Neural cell (in vitro differentiated cells): ENCODE results near the gene CYBB. TPM values are rescaled to one million over a fixed set of nuclear protein-coding genes. Genes with fewer than 3 reads are reported as not detected.

ENCODE experiments used
- H2AFZ ChIP-seq: fragments of 200-600, 300-800 bp; sonication (generic), shearing (Covaris generic); 2 replicates; pipeline ENCODE4 v1.6.0; 2014; ENCODE audit warnings: low read depth, mild to moderate bottlenecking, antibody characterized with exemption, low read length, moderate library complexity
- H3F3A ChIP-seq: fragments of 200-600 bp; shearing (Covaris generic); 2 replicates; pipeline ENCODE4 v1.6.1; 2016; ENCODE audit warnings: mild to moderate bottlenecking, moderate library complexity, mixed read lengths, antibody characterized with exemption, low read length; ENCODE audit not compliant: insufficient read depth, poor library complexity, severe bottlenecking
- H3K27ac ChIP-seq: fragments of 200-600, 300-800 bp; sonication (generic), shearing (Covaris generic); 2 replicates; pipeline ENCODE4 v1.5.1; 2014; ENCODE audit warnings: mild to moderate bottlenecking, low read length, moderate library complexity
- H3K27me3 ChIP-seq: fragments of 300-800, 200-600 bp; sonication (generic), shearing (Covaris generic); 2 replicates; pipeline ENCODE4 v1.6.0; 2014; ENCODE audit warnings: mild to moderate bottlenecking, low read depth, low read length, moderate library complexity; ENCODE audit not compliant: insufficient read depth
- H3K36me3 ChIP-seq: fragments of 300-800, 200-600 bp; sonication (generic), shearing (Covaris generic); 2 replicates; pipeline ENCODE4 v1.5.1; 2014; ENCODE audit warnings: mild to moderate bottlenecking, antibody characterized with exemption, low read length, moderate library complexity; ENCODE audit not compliant: insufficient read depth
- H3K4me2 ChIP-seq: fragments of 300-800, 200-600 bp; sonication (generic), shearing (Covaris generic); 2 replicates; pipeline ENCODE4 v1.6.0; 2014; ENCODE audit warnings: mild to moderate bottlenecking, low read length
- H3K4me3 ChIP-seq: fragments of 300-800, 200-600 bp; sonication (generic), shearing (Covaris generic); 2 replicates; pipeline ENCODE4 v1.5.1; 2014; ENCODE audit warnings: mild to moderate bottlenecking, low read length, moderate library complexity
- H3K79me2 ChIP-seq: fragments of 200-600 bp; shearing (Covaris generic); replicated peaks from 2 replicates; pipeline ENCODE4 v1.6.0; 2014; ENCODE audit warnings: mild to moderate bottlenecking, low read length, moderate library complexity; ENCODE audit not compliant: insufficient read depth
- H3K9ac ChIP-seq: fragments of 300-800, 200-600 bp; sonication (generic), shearing (Covaris generic); 2 replicates; pipeline ENCODE4 v1.6.1; 2016; ENCODE audit warnings: mild to moderate bottlenecking, low read length, mixed read lengths
- H3K9me2 ChIP-seq: fragments of 200-600 bp; shearing (Covaris generic); 2 replicates; pipeline ENCODE4 v1.6.1; 2016; ENCODE audit warnings: mild to moderate bottlenecking, low read length, mixed read lengths; ENCODE audit not compliant: insufficient read depth
- H3K9me3 ChIP-seq: fragments of 200-600, 300-800 bp; sonication (generic), shearing (Covaris generic); 2 replicates; pipeline ENCODE4 v1.6.1; 2016; ENCODE audit warnings: mild to moderate bottlenecking, mixed run types, low read length, moderate library complexity, mixed read lengths
- H4K20me1 ChIP-seq: fragments of 200-600 bp; shearing (Covaris generic); 2 replicates; pipeline ENCODE4 v1.6.1; 2016; ENCODE audit warnings: mild to moderate bottlenecking, mixed run types; ENCODE audit not compliant: insufficient read depth
- CTCF ChIP-seq: fragments of 450-650 bp; IDR thresholded peaks from 2 replicates; pipeline ENCODE4 v1.5.1; 2014; ENCODE audit warnings: antibody characterized with exemption, mild to moderate bottlenecking, moderate library complexity; ENCODE audit not compliant: poor library complexity, severe bottlenecking
- EP300 ChIP-seq: fragments of 450-650 bp; conservative IDR thresholded peaks from 2 replicates; pipeline ENCODE4 v1.6.1; 2014; ENCODE audit warnings: antibody characterized with exemption, mild to moderate bottlenecking, moderate library complexity; ENCODE audit not compliant: poor library complexity, severe bottlenecking
- EZH2 ChIP-seq: fragments of 200-600, 300-800 bp; shearing (Covaris generic), sonication (generic); IDR thresholded peaks from 2 replicates; pipeline ENCODE4 v1.6.1; 2014; ENCODE audit warnings: antibody characterized with exemption, low read length, borderline replicate concordance, mild to moderate bottlenecking; ENCODE audit not compliant: insufficient read depth, poor library complexity, severe bottlenecking
- MXI1 ChIP-seq: fragments of 450-650 bp; conservative IDR thresholded peaks from 2 replicates; pipeline ENCODE4 v1.6.1; 2014; ENCODE audit warnings: antibody characterized with exemption, mild to moderate bottlenecking; ENCODE audit not compliant: poor library complexity, severe bottlenecking
- POLR2AphosphoS5 ChIP-seq: IDR thresholded peaks from 2 replicates; pipeline ENCODE4 v1.6.1; 2012
- RAD21 ChIP-seq: fragments of 450-650 bp; conservative IDR thresholded peaks from 2 replicates; pipeline ENCODE4 v1.6.1; 2014; ENCODE audit warnings: antibody characterized with exemption, mild to moderate bottlenecking, moderate library complexity
- SMC3 ChIP-seq: fragments of 450-650 bp; conservative IDR thresholded peaks from 2 replicates; pipeline ENCODE4 v1.6.1; 2014; ENCODE audit warnings: antibody characterized with exemption, mild to moderate bottlenecking, moderate library complexity; ENCODE audit not compliant: poor library complexity
- TAF1 ChIP-seq: IDR thresholded peaks from 2 replicates; pipeline ENCODE4 v1.6.1; 2012; ENCODE audit warnings: low read depth
- polyA plus RNA-seq: library from polyadenylated mRNA; depleted of rRNA; stranded (reverse); fragments of >200 nt; gene quantifications from 2 replicates; pipeline ENCODE4 v1.2.3, GENCODE V29; 2014
- TF ChIP-seq, protein P1 (sequence below): IDR thresholded peaks from 2 replicates; pipeline ENCODE4 v1.6.1; 2012; ENCODE audit warnings: borderline replicate concordance

CYBB gene
- polyA plus RNA-seq, 1 donor from 2014 or later, result 0.83 TPM

GRCh38 chrX:37820646-37821045, 40.8 kb downstream of the CYBB start:
- no peak overlapping the region for H3K9ac ChIP-seq
- H3K4me3 ChIP-seq, result no peak overlapping the region
- H3K27ac ChIP-seq, result no peak overlapping the region
- TF ChIP-seq SMC3 (no peak), MXI1 (no peak), POLR2AphosphoS5 (no peak), EZH2 (no peak), CTCF (no peak), EP300 (no peak), TAF1 (no peak), RAD21 (no peak)
- TF ChIP-seq, protein P1, sequence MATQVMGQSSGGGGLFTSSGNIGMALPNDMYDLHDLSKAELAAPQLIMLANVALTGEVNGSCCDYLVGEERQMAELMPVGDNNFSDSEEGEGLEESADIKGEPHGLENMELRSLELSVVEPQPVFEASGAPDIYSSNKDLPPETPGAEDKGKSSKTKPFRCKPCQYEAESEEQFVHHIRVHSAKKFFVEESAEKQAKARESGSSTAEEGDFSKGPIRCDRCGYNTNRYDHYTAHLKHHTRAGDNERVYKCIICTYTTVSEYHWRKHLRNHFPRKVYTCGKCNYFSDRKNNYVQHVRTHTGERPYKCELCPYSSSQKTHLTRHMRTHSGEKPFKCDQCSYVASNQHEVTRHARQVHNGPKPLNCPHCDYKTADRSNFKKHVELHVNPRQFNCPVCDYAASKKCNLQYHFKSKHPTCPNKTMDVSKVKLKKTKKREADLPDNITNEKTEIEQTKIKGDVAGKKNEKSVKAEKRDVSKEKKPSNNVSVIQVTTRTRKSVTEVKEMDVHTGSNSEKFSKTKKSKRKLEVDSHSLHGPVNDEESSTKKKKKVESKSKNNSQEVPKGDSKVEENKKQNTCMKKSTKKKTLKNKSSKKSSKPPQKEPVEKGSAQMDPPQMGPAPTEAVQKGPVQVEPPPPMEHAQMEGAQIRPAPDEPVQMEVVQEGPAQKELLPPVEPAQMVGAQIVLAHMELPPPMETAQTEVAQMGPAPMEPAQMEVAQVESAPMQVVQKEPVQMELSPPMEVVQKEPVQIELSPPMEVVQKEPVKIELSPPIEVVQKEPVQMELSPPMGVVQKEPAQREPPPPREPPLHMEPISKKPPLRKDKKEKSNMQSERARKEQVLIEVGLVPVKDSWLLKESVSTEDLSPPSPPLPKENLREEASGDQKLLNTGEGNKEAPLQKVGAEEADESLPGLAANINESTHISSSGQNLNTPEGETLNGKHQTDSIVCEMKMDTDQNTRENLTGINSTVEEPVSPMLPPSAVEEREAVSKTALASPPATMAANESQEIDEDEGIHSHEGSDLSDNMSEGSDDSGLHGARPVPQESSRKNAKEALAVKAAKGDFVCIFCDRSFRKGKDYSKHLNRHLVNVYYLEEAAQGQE, result no peak
- no peak overlapping the region for H3K4me2 ChIP-seq
- H2AFZ ChIP-seq, result no peak overlapping the region
- no peaks in the 10 kb centered on the region for H3K36me3 ChIP-seq
- no peaks in the 10 kb centered on the region for H3K9me3 ChIP-seq
- no peaks in the 10 kb centered on the region for H4K20me1 ChIP-seq
- H3K27me3 ChIP-seq, result no peaks in the 10 kb centered on the region
- H3F3A ChIP-seq, result no peaks in the 10 kb centered on the region
- no peaks in the 10 kb centered on the region for H3K79me2 ChIP-seq
- H3K9me2 ChIP-seq, result no peaks in the 10 kb centered on the region

DNA sequence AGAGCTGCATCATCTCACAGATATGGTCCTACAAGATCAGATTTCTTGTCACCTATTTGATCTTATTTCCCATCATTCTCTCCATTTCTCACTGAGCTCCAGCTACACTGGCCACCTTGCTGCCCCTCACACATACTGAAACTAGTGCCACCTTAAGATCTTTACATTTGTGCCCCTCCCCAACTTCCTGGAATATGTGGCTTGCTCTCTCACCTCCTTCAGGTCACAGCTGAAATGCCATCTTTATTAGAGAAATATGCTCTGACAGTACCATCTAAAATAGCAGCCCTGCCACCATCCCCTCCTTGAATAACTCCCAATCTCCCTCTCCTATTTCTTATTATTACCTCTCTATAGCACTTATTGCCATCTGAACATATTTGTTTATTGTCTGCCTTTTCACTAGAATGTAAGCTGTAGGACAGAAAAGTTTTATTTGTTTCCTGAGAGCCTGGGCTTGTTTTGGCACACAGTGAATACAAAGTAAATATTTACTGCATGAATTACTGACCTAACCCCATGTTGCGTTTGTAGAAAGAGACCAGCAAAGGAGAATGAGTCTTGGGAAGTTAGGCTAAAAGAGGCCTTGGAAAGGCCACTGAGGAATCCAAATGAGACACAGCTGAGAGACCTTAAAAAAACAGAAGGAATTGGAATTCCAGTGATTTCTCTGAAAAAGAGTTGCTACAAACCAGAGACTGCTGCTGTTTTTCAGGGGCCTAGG, 44.8 kb downstream of the CYBB start:
- Histone ChIP-seq H3K4me2 (no peak overlapping the region), H3K36me3 (no peaks in the 10 kb centered on the region), H3F3A (no peaks in the 10 kb centered on the region), H3K27ac (no peak overlapping the region), H3K9ac (no peak overlapping the region), H3K9me3 (no peaks in the 10 kb centered on the region), H2AFZ (no peak overlapping the region), H3K79me2 (no peaks in the 10 kb centered on the region), H3K9me2 (no peaks in the 10 kb centered on the region), H4K20me1 (no peaks in the 10 kb centered on the region), H3K27me3 (no peaks in the 10 kb centered on the region), H3K4me3 (no peak overlapping the region)
- no peak for TF ChIP-seq CTCF
- TF ChIP-seq EP300, result no peak
- TF ChIP-seq SMC3, result no peak
- TF ChIP-seq RAD21, result no peak
- no peak for TF ChIP-seq POLR2AphosphoS5
- TF ChIP-seq, protein P1, result no peak
- no peak for TF ChIP-seq EZH2
